Endothelial cell of umbilical vein (primary cell): Measurements from ENCODE around the gene RPH3AL.

ENCODE experiments used
- POLR2A ChIP-seq: IDR thresholded peaks from 2 replicates; pipeline ENCODE4 v1.6.1; 2012; ENCODE audit warnings: low read depth, mild to moderate bottlenecking, control low read depth, low read length
- POLR2AphosphoS5 ChIP-seq: IDR thresholded peaks from 2 replicates; pipeline ENCODE4 v1.6.1; 2012; ENCODE audit warnings: low read depth, mild to moderate bottlenecking, control low read depth, low read length, moderate library complexity; ENCODE audit not compliant: insufficient read depth
- TF ChIP-seq, protein P1 (sequence below), 2 donors: IDR thresholded peaks; 1 replicate in 1 of 2; 2 replicates in 1 of 2; pipeline ENCODE4 v1.5.1; 2011; ENCODE audit warnings: low read length in 2 of 2, mild to moderate bottlenecking in 2 of 2, moderate library complexity in 2 of 2, control low read depth in 1 of 2, inconsistent platforms in 1 of 2, low read depth in 1 of 2; ENCODE audit not compliant: insufficient read depth in 1 of 2; ENCODE audit errors: extremely low read depth in 1 of 2
- TF ChIP-seq, protein P2 (sequence below): IDR thresholded peaks from 2 replicates; pipeline ENCODE4 v1.6.1; 2011; ENCODE audit not compliant: insufficient read depth, insufficient read length

DNA sequence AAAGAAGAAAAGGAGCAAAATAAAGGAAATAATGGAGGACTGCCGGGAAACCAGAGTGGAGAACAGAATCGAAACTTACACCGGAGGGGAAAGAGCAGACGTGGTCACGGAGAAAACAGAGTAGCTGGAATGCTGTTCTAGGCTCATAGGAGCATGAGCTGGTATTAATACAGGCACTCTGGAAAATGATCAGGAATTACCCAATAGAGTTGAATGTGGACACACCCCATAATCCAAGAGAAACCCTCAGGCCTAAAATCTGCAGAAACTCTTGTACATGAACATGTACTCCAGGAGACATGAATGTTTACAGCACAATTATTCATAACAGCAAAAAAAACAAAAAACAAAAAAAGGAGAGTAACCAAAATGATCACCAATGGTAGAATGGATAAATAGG, 77.7 kb downstream of the RPH3AL start:
- TF ChIP-seq, protein P1, sequence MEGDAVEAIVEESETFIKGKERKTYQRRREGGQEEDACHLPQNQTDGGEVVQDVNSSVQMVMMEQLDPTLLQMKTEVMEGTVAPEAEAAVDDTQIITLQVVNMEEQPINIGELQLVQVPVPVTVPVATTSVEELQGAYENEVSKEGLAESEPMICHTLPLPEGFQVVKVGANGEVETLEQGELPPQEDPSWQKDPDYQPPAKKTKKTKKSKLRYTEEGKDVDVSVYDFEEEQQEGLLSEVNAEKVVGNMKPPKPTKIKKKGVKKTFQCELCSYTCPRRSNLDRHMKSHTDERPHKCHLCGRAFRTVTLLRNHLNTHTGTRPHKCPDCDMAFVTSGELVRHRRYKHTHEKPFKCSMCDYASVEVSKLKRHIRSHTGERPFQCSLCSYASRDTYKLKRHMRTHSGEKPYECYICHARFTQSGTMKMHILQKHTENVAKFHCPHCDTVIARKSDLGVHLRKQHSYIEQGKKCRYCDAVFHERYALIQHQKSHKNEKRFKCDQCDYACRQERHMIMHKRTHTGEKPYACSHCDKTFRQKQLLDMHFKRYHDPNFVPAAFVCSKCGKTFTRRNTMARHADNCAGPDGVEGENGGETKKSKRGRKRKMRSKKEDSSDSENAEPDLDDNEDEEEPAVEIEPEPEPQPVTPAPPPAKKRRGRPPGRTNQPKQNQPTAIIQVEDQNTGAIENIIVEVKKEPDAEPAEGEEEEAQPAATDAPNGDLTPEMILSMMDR (IDR thresholded peaks at IDR 0.05; ENCODE audit: extremely low read depth in 1 of 2, insufficient read depth in 1 of 2, low read depth in 1 of 2, low read length in 2 of 2) = no peak
- TF ChIP-seq POLR2A = no peak
- no peak for TF ChIP-seq POLR2AphosphoS5
- TF ChIP-seq, protein P2, sequence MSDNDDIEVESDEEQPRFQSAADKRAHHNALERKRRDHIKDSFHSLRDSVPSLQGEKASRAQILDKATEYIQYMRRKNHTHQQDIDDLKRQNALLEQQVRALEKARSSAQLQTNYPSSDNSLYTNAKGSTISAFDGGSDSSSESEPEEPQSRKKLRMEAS = no peak
